ENCODE data around the gene CEP192.

CEP192 gene

DNA sequence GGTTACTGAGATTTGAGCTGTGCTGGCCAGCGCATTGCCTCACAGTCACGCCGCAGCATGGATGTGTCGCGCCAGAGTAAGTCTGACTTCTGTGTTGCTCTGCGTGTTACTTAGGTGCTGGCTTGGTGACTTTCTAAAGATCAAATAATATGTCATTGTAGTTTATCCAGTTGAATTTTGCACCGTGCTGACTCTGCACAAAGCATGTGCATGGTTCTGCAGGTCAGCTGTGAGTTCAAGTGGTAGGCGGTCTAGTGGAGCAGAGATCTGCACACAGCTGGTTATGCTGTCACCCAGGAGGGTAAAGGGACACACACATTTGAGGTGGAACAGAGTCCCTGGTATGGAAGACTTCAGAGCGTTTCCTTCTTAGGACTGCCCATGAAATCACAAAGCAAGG lies 105.1 kb downstream of the CEP192 start:
- ChIA-PET POLR2A (no interaction called here), CTCF (no interaction called here)
- Histone ChIP-seq H3K36me3 (ENCODE audit: control insufficient read depth in 2 of 2, insufficient read depth in 1 of 2, low read length in 2 of 2) (peaks cover 27 to 74% of the 10 kb centered on the region in 2 experiments), H3K27ac (ENCODE audit: extremely low read depth, low read depth, low read length) (no peak overlapping the region), H3K4me1 (ENCODE audit: control insufficient read depth, insufficient read depth, low read length) (no peaks in the 10 kb centered on the region), H3K4me3 (ENCODE audit: low read depth, low read length) (no peak overlapping the region), H3K9me3 (ENCODE audit: control insufficient read depth, insufficient read depth, low read depth, low read length) (no peaks in the 10 kb centered on the region)
- TF ChIP-seq ZNF140 (tag by site-specific recombination; IDR thresholded peaks at IDR 0.05) (no peak), ZNF596 (tag by site-specific recombination; IDR thresholded peaks at IDR 0.05) (no peak), ZNF280C (tag by site-specific recombination; IDR thresholded peaks at IDR 0.05) (no peak), ZNF37A (tag by site-specific recombination; IDR thresholded peaks at IDR 0.05) (no peak), ZSCAN4 (tag by site-specific recombination; IDR thresholded peaks at IDR 0.05) (no peak), ZNF654 (tag by site-specific recombination; IDR thresholded peaks at IDR 0.05; ENCODE audit: low read depth) (no peak), ZNF660 (tag by site-specific recombination; IDR thresholded peaks at IDR 0.05) (no peak), ZNF777 (tag by site-specific recombination; IDR thresholded peaks at IDR 0.05; ENCODE audit: borderline replicate concordance) (no peak), PBX3 (CRISPR knock-in tag; IDR thresholded peaks at IDR 0.05) (no peak), WT1 (tag by site-specific recombination; IDR thresholded peaks at IDR 0.05) (no peak), ZBTB44 (tag by site-specific recombination; IDR thresholded peaks at IDR 0.05) (no peak), ZNF184 (tag by site-specific recombination; IDR thresholded peaks at IDR 0.05) (no peak), SCRT1 (tag by site-specific recombination; IDR thresholded peaks at IDR 0.05; ENCODE audit: borderline replicate concordance) (no peak), ZNF664 (tag by site-specific recombination; IDR thresholded peaks at IDR 0.05) (no peak)

- H3K4me3 ChIP-seq (ENCODE audit: low read depth, low read length), result no peak overlapping the region
- CTCF ChIA-PET, result interaction anchor here (0.6 kb wide), 1 partner anchor 705 kb away, joined by 3 read pairs; no protein-coding TSS in a partner anchor
- H3K27ac ChIP-seq (ENCODE audit: extremely low read depth, low read depth, low read length), result no peak overlapping the region
- no peaks in the 10 kb centered on the region for H3K4me1 ChIP-seq (ENCODE audit: control insufficient read depth, insufficient read depth, low read length)
- H3K9me3 ChIP-seq (ENCODE audit: control insufficient read depth, insufficient read depth, low read depth, low read length), result no peaks in the 10 kb centered on the region
- POLR2A ChIA-PET, result no interaction called here
- peaks cover 29 to 78% of the 10 kb centered on the region in 2 experiments for H3K36me3 ChIP-seq (ENCODE audit: control insufficient read depth in 2 of 2, insufficient read depth in 1 of 2, low read length in 2 of 2)
- no peak for TF ChIP-seq ZNF26 (tag by site-specific recombination; IDR thresholded peaks at IDR 0.05)
- TF ChIP-seq MYNN (tag by site-specific recombination; IDR thresholded peaks at IDR 0.05; ENCODE audit: borderline replicate concordance), result no peak
- TF ChIP-seq ZNF621 (tag by site-specific recombination; IDR thresholded peaks at IDR 0.05), result no peak
- no peak for TF ChIP-seq ZNF16 (tag by site-specific recombination; IDR thresholded peaks at IDR 0.05; ENCODE audit: low read depth)
- TF ChIP-seq ZNF426 (tag by site-specific recombination; IDR thresholded peaks at IDR 0.05), result no peak
- no peak for TF ChIP-seq ZNF391 (tag by site-specific recombination; IDR thresholded peaks at IDR 0.05; ENCODE audit: borderline replicate concordance, low read depth)
- TF ChIP-seq, protein P1, sequence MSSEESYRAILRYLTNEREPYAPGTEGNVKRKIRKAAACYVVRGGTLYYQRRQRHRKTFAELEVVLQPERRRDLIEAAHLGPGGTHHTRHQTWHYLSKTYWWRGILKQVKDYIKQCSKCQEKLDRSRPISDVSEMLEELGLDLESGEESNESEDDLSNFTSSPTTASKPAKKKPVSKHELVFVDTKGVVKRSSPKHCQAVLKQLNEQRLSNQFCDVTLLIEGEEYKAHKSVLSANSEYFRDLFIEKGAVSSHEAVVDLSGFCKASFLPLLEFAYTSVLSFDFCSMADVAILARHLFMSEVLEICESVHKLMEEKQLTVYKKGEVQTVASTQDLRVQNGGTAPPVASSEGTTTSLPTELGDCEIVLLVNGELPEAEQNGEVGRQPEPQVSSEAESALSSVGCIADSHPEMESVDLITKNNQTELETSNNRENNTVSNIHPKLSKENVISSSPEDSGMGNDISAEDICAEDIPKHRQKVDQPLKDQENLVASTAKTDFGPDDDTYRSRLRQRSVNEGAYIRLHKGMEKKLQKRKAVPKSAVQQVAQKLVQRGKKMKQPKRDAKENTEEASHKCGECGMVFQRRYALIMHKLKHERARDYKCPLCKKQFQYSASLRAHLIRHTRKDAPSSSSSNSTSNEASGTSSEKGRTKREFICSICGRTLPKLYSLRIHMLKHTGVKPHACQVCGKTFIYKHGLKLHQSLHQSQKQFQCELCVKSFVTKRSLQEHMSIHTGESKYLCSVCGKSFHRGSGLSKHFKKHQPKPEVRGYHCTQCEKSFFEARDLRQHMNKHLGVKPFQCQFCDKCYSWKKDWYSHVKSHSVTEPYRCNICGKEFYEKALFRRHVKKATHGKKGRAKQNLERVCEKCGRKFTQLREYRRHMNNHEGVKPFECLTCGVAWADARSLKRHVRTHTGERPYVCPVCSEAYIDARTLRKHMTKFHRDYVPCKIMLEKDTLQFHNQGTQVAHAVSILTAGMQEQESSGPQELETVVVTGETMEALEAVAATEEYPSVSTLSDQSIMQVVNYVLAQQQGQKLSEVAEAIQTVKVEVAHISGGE (tag by site-specific recombination; conservative IDR thresholded peaks at IDR 0.05; ENCODE audit: low read depth), result no peak
- no peak for TF ChIP-seq ZNF19 (tag by site-specific recombination; IDR thresholded peaks at IDR 0.05; ENCODE audit: low read depth)
- no peak for TF ChIP-seq ZNF2 (tag by site-specific recombination; IDR thresholded peaks at IDR 0.05)
- TF ChIP-seq ZNF366 (tag by site-specific recombination; conservative IDR thresholded peaks at IDR 0.05), result no peak
Measured at GRCh38 chr18:13096719-13097118, 105.6 kb downstream of the CEP192 start.
